BE2C (cell line): ENCODE results near the gene CPEB1.
"Not testable (repeated sequence)": the region's sequence is repeated elsewhere in the genome, so short reads cannot be mapped to it uniquely, and the experiment has no call there.

Experiments used
- DNase-seq: peaks from one replicate; pipeline ENCODE4 v3.0.0-alpha.2; 2020
- H3K27me3 ChIP-seq: fragments of 250-450 bp; sonication (Bioruptor Pico); 2 replicates; pipeline ENCODE4 v1.5.1; 2020; ENCODE audit warnings: mild to moderate bottlenecking
- H3K36me3 ChIP-seq: fragments of 250-450 bp; sonication (Bioruptor Pico); 2 replicates; pipeline ENCODE4 v1.5.1; 2020; ENCODE audit warnings: mild to moderate bottlenecking
- H3K4me1 ChIP-seq: fragments of 250-450 bp; sonication (Bioruptor Pico); 2 replicates; pipeline ENCODE4 v1.5.1; 2020
- H3K4me3 ChIP-seq: 2 replicates; pipeline ENCODE4 v1.5.1; 2011; ENCODE audit warnings: low read depth, low read length
- H3K9me3 ChIP-seq: fragments of 250-450 bp; sonication (Bioruptor Pico); 2 replicates; pipeline ENCODE4 v1.5.1; 2020
- TF ChIP-seq, protein P1 (sequence below): IDR thresholded peaks from 2 replicates; pipeline ENCODE4 v1.5.1; 2012; ENCODE audit warnings: mild to moderate bottlenecking, low read depth, low read length

The CPEB1 gene

DNA sequence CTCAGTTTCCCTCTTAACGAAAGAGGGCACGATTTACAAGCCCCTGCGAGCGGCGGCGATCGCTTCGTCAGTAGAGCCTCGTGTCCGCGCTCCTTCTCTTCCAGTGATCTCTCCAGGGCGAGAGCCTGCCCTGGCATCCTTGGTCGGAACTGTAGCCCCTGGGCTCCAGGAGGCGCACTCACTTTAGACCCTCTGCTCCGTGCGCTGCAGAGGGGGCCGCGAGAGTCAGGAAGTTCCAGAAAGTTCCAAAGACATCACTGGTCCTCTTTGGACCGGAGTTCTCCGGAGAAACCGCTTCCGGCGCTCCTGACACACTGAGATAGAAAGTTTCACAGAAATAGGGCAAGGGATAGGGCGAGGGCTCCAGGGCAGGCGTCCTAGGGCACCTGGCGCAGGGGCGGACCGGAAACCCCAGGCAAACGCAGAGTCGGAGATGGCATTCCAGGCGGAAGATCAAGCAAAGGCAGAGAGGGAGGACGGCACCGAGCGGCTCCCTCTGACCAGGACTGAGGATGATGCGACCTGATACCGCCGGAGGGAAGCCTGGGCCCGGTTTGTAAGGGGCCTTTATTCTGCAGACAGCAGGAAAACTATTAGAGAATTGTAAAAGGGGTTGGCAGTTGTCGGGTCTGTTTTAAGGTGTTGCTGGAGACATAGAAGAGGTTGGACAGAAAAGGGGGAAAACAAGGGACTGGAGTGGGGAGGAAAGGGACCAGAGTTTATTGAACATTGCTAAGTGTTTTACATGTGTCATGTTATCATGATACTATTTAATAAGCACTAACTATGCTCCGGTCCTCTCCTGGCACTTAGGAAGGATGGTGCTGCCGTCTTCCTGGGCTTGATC, 1.3 kb upstream of the CPEB1 start:
- Histone ChIP-seq H3K4me3 (peak overlapping the region; percentile 11; the same call in 1 of the 2 replicates), H3K4me1 (no peaks in the 10 kb centered on the region), H3K27me3 (peaks cover 62% of the 10 kb centered on the region), H3K9me3 (no peaks in the 10 kb centered on the region; the same call in 1 of the 2 replicates), H3K36me3 (no peaks in the 10 kb centered on the region)
- no peak for DNase-seq
- TF ChIP-seq, protein P1, sequence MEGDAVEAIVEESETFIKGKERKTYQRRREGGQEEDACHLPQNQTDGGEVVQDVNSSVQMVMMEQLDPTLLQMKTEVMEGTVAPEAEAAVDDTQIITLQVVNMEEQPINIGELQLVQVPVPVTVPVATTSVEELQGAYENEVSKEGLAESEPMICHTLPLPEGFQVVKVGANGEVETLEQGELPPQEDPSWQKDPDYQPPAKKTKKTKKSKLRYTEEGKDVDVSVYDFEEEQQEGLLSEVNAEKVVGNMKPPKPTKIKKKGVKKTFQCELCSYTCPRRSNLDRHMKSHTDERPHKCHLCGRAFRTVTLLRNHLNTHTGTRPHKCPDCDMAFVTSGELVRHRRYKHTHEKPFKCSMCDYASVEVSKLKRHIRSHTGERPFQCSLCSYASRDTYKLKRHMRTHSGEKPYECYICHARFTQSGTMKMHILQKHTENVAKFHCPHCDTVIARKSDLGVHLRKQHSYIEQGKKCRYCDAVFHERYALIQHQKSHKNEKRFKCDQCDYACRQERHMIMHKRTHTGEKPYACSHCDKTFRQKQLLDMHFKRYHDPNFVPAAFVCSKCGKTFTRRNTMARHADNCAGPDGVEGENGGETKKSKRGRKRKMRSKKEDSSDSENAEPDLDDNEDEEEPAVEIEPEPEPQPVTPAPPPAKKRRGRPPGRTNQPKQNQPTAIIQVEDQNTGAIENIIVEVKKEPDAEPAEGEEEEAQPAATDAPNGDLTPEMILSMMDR, result 0 out of 2 replicates have a peak, but pooled peaks have one; percentile 12

DNA sequence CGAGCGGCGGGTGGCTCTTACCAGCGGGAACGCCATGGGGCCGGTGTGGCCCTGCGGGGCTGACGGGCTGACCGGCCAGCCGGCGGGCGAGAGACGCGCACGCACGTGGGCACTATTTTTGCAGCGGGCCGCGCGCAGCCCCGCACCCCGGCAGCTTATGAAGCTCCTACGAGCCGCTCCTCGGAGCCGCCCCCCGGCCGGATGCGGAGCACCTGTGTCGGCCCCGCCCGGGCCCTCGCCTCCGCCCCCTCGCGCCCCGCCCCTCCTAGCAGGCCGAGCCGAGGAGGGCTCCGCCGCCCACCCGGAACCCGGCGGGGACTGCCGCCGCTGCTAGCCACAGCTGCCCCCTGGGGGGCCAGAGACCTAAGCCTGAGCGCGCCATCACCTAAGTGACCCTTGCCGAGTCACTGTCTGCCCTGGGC, 683 bp upstream of the CPEB1 start:
- Histone ChIP-seq H3K4me3 (peak overlapping the region; percentile 34), H3K27me3 (peaks cover 68% of the 10 kb centered on the region), H3K4me1 (no peaks in the 10 kb centered on the region), H3K9me3 (no peaks in the 10 kb centered on the region; the same call in 1 of the 2 replicates), H3K36me3 (no peaks in the 10 kb centered on the region)
- TF ChIP-seq, protein P1, result no peak
- no peak for DNase-seq

DNA sequence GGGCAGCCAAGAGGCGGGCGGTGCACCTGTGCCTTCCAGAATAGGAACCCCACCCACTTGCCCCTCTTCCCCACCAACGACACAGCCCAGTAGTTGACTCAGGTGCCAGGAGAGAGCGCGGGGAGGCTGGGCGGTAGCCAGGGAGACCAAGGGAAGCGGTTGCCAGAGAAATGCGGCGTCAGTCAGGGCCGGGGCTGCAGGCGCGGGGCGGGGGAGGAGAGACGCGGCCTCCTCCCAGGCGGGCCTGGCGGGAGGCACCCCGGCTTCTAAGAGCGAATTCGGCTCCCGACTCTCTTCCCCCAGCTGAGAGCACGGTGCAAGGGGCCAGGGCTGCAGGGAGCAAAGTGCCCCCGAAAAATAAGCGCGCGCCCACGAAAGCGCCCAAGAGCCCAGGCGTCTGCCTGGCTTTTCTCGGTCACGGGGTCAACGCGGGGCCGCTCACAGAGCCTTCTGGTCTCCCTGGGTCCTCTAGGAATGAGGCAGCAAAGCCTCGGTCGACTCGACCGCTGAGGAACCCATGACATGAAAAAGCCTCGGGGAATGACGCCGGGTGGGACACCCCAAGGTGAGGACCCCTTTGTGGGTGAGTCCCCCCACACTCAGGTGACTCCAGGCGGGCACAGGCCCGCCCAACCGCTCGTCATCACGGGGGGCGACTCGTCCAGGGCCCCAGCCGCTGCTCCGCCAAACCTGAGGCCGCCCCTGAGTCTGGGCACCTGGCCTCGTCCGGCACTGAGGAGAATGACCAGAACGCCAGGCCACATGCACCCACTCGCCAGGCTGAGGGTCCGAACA, 716 bp downstream of the CPEB1 start:
- no peaks in the 10 kb centered on the region for H3K4me1 ChIP-seq
- H3K9me3 ChIP-seq, result no peaks in the 10 kb centered on the region; the same call in 1 of the 2 replicates
- H3K27me3 ChIP-seq, result peaks cover 75% of the 10 kb centered on the region
- TF ChIP-seq, protein P1, result no peak
- no peak for DNase-seq
- H3K36me3 ChIP-seq, result no peaks in the 10 kb centered on the region
- H3K4me3 ChIP-seq, result no peak overlapping the region

DNA sequence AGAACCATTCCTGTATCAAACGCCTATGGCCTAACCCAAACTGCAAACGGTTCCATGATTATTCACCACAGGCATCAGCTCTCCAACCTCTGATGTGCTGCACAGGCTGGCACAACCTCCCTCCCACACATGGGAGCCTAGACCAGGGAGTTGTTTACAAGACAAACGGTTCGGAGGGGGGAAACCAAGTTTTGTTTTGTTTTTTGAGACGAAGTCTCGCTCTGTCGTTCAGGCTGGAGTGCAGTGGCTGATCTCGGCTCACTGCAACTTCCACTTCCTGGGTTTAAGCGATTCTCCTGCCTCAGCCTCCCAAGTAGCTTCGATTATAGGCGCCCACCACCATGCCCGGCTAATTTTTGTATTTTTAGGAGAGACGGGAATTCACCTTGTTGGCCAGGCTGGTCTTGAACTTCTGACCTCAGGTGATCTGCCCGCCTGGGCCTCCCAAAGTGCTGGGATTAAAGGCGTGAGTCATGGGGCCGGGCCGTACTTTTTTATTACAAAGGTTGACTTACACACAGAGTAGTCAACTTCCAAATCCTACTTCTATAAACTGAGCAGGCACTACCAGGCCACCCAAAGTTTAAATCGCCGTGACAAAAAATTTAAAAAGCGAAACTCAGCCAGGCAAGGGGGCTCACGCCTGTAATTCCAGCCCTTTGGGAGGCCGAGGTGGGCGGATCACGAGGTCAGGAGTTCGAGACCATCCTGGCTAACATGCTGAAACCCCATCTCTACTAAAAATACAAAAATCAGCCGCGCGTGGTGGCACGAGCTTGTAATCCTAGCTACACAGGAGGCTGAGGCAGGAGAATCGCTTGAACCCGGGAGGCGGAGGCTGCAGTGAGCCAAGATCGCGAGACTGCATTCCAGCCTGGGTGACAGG, 2.0 kb downstream of the CPEB1 start:
- DNase-seq, H3K36me3 ChIP-seq, H3K4me1 ChIP-seq, H3K4me3 ChIP-seq, H3K9me3 ChIP-seq: not testable (repeated sequence)
- H3K27me3 ChIP-seq, result peaks cover 87% of the 10 kb centered on the region

DNA sequence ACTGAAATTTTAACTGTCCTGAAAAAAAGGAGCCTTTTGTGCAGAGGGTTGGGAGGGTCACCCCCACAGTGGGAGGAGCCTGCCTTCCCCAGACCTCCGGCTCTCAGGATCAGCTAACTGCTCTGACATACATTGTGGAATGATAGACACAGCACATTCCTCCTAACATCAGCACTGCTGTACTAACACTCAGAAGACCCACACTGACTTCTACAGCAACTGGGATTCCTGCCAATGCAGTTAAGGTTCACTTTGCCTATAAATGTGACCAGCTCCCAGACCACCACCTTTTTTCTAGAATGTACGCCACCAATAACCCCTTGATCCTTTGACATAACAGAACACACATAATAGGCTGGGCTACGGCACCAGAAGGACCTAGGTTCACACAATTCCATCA, 3.2 kb downstream of the CPEB1 start:
- Histone ChIP-seq H3K4me3 (no peak overlapping the region), H3K27me3 (peaks cover 93% of the 10 kb centered on the region), H3K4me1 (no peaks in the 10 kb centered on the region), H3K9me3 (no peaks in the 10 kb centered on the region; the same call in 1 of the 2 replicates), H3K36me3 (no peaks in the 10 kb centered on the region)
- no peak for DNase-seq
- TF ChIP-seq, protein P1, result no peak

DNA sequence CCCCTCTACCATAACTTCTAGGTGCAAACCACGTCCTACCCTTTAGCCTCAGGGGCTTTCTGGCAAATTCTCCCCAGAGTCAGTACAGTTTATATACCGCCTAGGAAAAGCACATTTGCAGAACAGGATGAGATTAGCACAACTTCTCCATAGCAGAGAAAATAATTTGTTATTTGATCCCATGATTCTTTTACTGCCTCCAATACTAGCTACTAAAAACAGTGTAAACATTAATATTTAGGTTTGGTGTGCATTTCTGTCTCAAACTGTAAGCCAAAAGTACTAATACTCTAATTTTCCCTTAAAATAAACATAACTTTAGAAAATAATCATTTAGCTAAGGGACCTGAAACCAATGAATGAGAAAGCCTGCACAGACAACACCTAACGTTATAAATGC, 4.5 kb downstream of the CPEB1 start:
- DNase-seq, result no peak

More for the DNA sequence above, 4.5 kb downstream of the CPEB1 start:
- TF ChIP-seq, protein P1, result no peak
- peaks cover 93% of the 10 kb centered on the region for H3K27me3 ChIP-seq
- H3K36me3 ChIP-seq, result no peaks in the 10 kb centered on the region
- H3K9me3 ChIP-seq, result no peaks in the 10 kb centered on the region; the same call in 1 of the 2 replicates
- H3K4me3 ChIP-seq, result no peak overlapping the region
- H3K4me1 ChIP-seq, result no peaks in the 10 kb centered on the region
